Ovary (tissue), 9 donors: ENCODE data around the gene FAM171A2. TPM values are rescaled to one million over a fixed set of nuclear protein-coding genes. Genes with fewer than 3 reads are reported as not detected.

ENCODE experiments used
- DNase-seq, 5 donors: peaks; one replicate each; pipeline ENCODE4 v3.0.0-alpha.2; 2019 to 2020
- H3K27ac ChIP-seq, 2 donors: fragments of 200-600 bp; one replicate each; pipeline versions ENCODE4 v1.5.1 to v1.8.0; 2019 to 2022
- H3K27me3 ChIP-seq: fragments of 200-600 bp; one replicate; pipeline ENCODE4 v1.8.0; 2022
- H3K36me3 ChIP-seq: fragments of 200-600 bp; sonication (generic); one replicate; pipeline ENCODE4 v1.5.1; 2019
- H3K4me1 ChIP-seq: one replicate; pipeline ENCODE4 v1.8.1; 2013; ENCODE audit warnings: mild to moderate bottlenecking, moderate library complexity; ENCODE audit not compliant: insufficient read depth
- H3K4me3 ChIP-seq: fragments of 200-600 bp; sonication (generic); one replicate; pipeline ENCODE4 v1.5.1; 2017
- H3K9me3 ChIP-seq, 2 donors: fragments of 200-600 bp in 1 of 2; sonication (generic) in 1 of 2; one replicate each; pipeline versions ENCODE4 v1.5.1 to v1.8.1; 2013 to 2019; ENCODE audit warnings: mild to moderate bottlenecking in 1 of 2, moderate library complexity in 1 of 2
- CTCF ChIP-seq, 3 donors: fragments of 450-650 bp in 2 of 3; fragments of 200-600 bp in 1 of 3; IDR thresholded peaks; one replicate each; pipeline versions ENCODE4 v1.5.1 to v1.8.0; 2016 to 2022; ENCODE audit warnings: antibody characterized with exemption in 3 of 3, mild to moderate bottlenecking in 1 of 3
- EP300 ChIP-seq: sonication (generic); formaldehyde crosslinking; IDR thresholded peaks from one replicate; pipeline ENCODE4 v1.6.1; 2017; ENCODE audit warnings: antibody characterized with exemption
- POLR2A ChIP-seq: fragments of 450-650 bp; IDR thresholded peaks from one replicate; pipeline ENCODE4 v1.6.1; 2017; ENCODE audit warnings: antibody characterized with exemption, mild to moderate bottlenecking, moderate library complexity
- WGBS, 3 donors: extraction: QIAGEN DNeasy Blood & Tissue Kit in 1 of 3; methylation state at CpG; one replicate each; pipeline versions ENCODE4 v1.1.5 to v1.1.7; 2013 to 2017; 5-methylcytosine and 5-hydroxymethylcytosine counted together
- intact Hi-C, 4 donors: fragments of 100-400 bp; cut with DNase I; formaldehyde crosslinking; loops; one replicate each; pipeline versions ENCODE4 v1.11.0 to v1.15.1; 2022 to 2023
- polyA plus RNA-seq, 2 donors: library from polyadenylated mRNA; stranded (reverse); fragments of 200-250 nt in 1 of 2; fragments of 350-450 nt in 1 of 2; fragmentation: Illumina TruSeq in 1 of 2; extraction: RNeasy Lipid Tissue Mini Kit (QIAGEN cat#74804) in 1 of 2; gene quantifications; one replicate each; pipeline ENCODE4 v1.2.3, GENCODE V29; 2013 to 2014
- total RNA-seq, 7 donors: library from RNA; depleted of rRNA in 2 of 7; stranded (reverse); fragments of >200 nt in 2 of 7; fragmentation: NEBNext Ultra II Directional in 3 of 7; extraction: Animal tissue kit (Norgen Biotek cat#: 25700) in 3 of 7; gene quantifications; one replicate each; pipeline versions ENCODE4 v1.1.0 to v1.2.4, GENCODE V29; 2016 to 2023
- donor health status: DM: no; HTN: no; CAD: no; lungs with moderate emphysema.
- donor health status: DM: no; HTN: no; CAD: no.
- donor health status: Bipolar disorder and iron deficiency.
- donor health status: DM: yes; HTN: yes; CAD: no.
- donor health status: DM: no; HTN: no; CAD: no.
- donor health status: DM: yes; HTN: yes; CAD: no.

Gene FAM171A2
- total and polyA plus RNA-seq, 9 donors = 0.17 to 23.7 (median 10.6) TPM

- Histone ChIP-seq H3K36me3 (no peaks in the 10 kb centered on the region), H3K27me3 (no peaks in the 10 kb centered on the region), H3K4me3 (peak overlapping the region; percentile 67), H3K9me3 (no peaks in the 10 kb centered on the region), H3K4me1 (peaks cover 9% of the 10 kb centered on the region), H3K27ac (no peak overlapping the region)
- TF ChIP-seq POLR2A (no peak), CTCF (IDR thresholded peaks at IDR 0.05) (peak in 1 of 3 donors; percentile 36), EP300 (no peak)
- WGBS, 3 donors = 17 to 19% (median 17%) methylated on average over 31 of the region's 31 CpGs
- intact Hi-C loops = loop anchor here in 2 of 4 donors (5.0 to 10.0 kb wide), 2 partner anchors 105 to 262 kb away; partner anchors contain the start of gene LSM12 (in 1 of the 2)
- peak; percentile 94 to 97 (median 96) for DNase-seq
Observed at GRCh38 chr17:44326861-44327444, 36.7 kb downstream of the FAM171A2 start.

GRCh38 chr17:44324571-44325275 is 38.9 kb downstream of the FAM171A2 start, which contains the start of gene SLC25A39:
SLC25A39 (minus strand) TSS chr17:44324823; CDS start chr17:44323562, 1,261 bp downstream.
- no peaks in the 10 kb centered on the region for H3K27me3 ChIP-seq
- H3K4me1 ChIP-seq = peaks cover 7% of the 10 kb centered on the region
- intact Hi-C loops = loop anchor here (2.0 to 10.0 kb wide), 5 partner anchors 102 to 260 kb away; partner anchors contain the start of genes LSM12 (in 1 of the 4) and UBTF (in 1 of the 4)
- H3K9me3 ChIP-seq = no peaks in the 10 kb centered on the region
- TF ChIP-seq EP300 (no peak), CTCF (IDR thresholded peaks at IDR 0.05) (peak in 2 of 3 donors; percentile 10 to 11), POLR2A (peak; percentile 87)
- peak within 1 kb of the TSS; percentile 67 for H3K4me3 ChIP-seq
- no peaks in the 10 kb centered on the region for H3K36me3 ChIP-seq
- WGBS, 3 donors = 0% methylated on average over 39 to 85 of the region's 85 CpGs
- DNase-seq = peak; percentile 94 to 98 (median 95)
- peak within 1 kb of the TSS; percentile 80 to 92 for H3K27ac ChIP-seq

GRCh38 chr17:44324092-44324570 is 39.5 kb downstream of the FAM171A2 start:
- DNase-seq = peak in 2 of 5 donors; percentile 40 to 55
- H3K4me1 ChIP-seq = peaks cover 7% of the 10 kb centered on the region
- WGBS, 3 donors = 0 to 1% (median 1%) methylated on average over 27 to 38 of the region's 38 CpGs
- H3K36me3 ChIP-seq = no peaks in the 10 kb centered on the region
- intact Hi-C loops = loop anchor here (2.0 to 10.0 kb wide), 4 partner anchors 103 to 259 kb away; partner anchors contain the start of genes LSM12 (in 1 of the 4) and UBTF (in 1 of the 4)
- TF ChIP-seq EP300 (no peak), CTCF (IDR thresholded peaks at IDR 0.05) (no peak), POLR2A (no peak)
- no peaks in the 10 kb centered on the region for H3K9me3 ChIP-seq
- H3K4me3 ChIP-seq = peak overlapping the region; percentile 67
- H3K27me3 ChIP-seq = no peaks in the 10 kb centered on the region
- H3K27ac ChIP-seq = peak overlapping the region; percentile 61 to 92

- TF ChIP-seq POLR2A (no peak), CTCF (IDR thresholded peaks at IDR 0.05) (no peak), EP300 (no peak)
- no peaks in the 10 kb centered on the region for H3K36me3 ChIP-seq
- H3K4me1 ChIP-seq = peaks cover 7% of the 10 kb centered on the region
- 47 to 53% (median 49%) methylated on average over 26 to 27 of the region's 27 CpGs for WGBS, 3 donors
- no peaks in the 10 kb centered on the region for H3K27me3 ChIP-seq
- peak overlapping the region; percentile 67 for H3K4me3 ChIP-seq
- DNase-seq = no peak
- H3K27ac ChIP-seq = peak overlapping the region in 1 of 2 donors; percentile 61
- intact Hi-C loops = loop anchor here (2.0 to 10.0 kb wide), 4 partner anchors 103 to 259 kb away; partner anchors contain the start of genes LSM12 (in 1 of the 4) and UBTF (in 1 of the 4)
- no peaks in the 10 kb centered on the region for H3K9me3 ChIP-seq
Observed at GRCh38 chr17:44323359-44324091, 40.1 kb downstream of the FAM171A2 start.
